Measurements from ENCODE around the gene TRIM33. TPM values are rescaled to one million over a fixed set of nuclear protein-coding genes. Genes with fewer than 3 reads are reported as not detected.

Gene TRIM33
- total and polyA plus RNA-seq, 4 donors = 5.6 to 42.8 (median 30.4) TPM

GRCh38 chr1:114547076-114547475 is 36.1 kb upstream of the TRIM33 start:
- 67 to 81% methylated on average over 1 of the region's 1 CpG for WGBS, 2 donors
- Histone ChIP-seq H3K36me3 (ENCODE audit: control insufficient read depth in 1 of 2, insufficient read depth in 2 of 2, low read length in 1 of 2) (no peaks in the 10 kb centered on the region), H3K27me3 (ENCODE audit: control insufficient read depth in 1 of 2, insufficient read depth in 2 of 2, low read length in 1 of 2) (no peaks in the 10 kb centered on the region), H3K9me3 (ENCODE audit: control insufficient read depth, low read length) (no peaks in the 10 kb centered on the region), H3K4me3 (ENCODE audit: low read length in 2 of 2) (no peak overlapping the region), H3K27ac (ENCODE audit: low read depth in 1 of 2, low read length in 2 of 2) (no peak overlapping the region), H3K4me1 (ENCODE audit: control insufficient read depth in 1 of 2, insufficient read depth in 2 of 2, low read length in 2 of 2) (no peaks in the 10 kb centered on the region)
- intact Hi-C loops (cut with DNase I) = no loop called here
- DNase-seq = no peak
- ATAC-seq (ENCODE audit: low FRiP score) = no peak

- Histone ChIP-seq H3K4me3 (ENCODE audit: low read length in 2 of 2) (no peak overlapping the region), H3K36me3 (ENCODE audit: control insufficient read depth in 1 of 2, insufficient read depth in 2 of 2, low read length in 1 of 2) (no peaks in the 10 kb centered on the region), H3K27me3 (ENCODE audit: control insufficient read depth in 1 of 2, insufficient read depth in 2 of 2, low read length in 1 of 2) (no peaks in the 10 kb centered on the region), H3K27ac (ENCODE audit: low read depth in 1 of 2, low read length in 2 of 2) (no peak overlapping the region), H3K9me3 (ENCODE audit: control insufficient read depth, low read length) (no peaks in the 10 kb centered on the region), H3K4me1 (ENCODE audit: control insufficient read depth in 1 of 2, insufficient read depth in 2 of 2, low read length in 2 of 2) (no peaks in the 10 kb centered on the region)
- intact Hi-C loops (cut with DNase I) = no loop called here
- WGBS, 2 donors = 80 to 82% methylated on average over 2 of the region's 2 CpGs
- DNase-seq = no peak
- ATAC-seq (ENCODE audit: low FRiP score) = no peak
These were observed 34.8 kb upstream of the TRIM33 start for GRCh38 chr1:114545796-114546195.

- ATAC-seq (ENCODE audit: low FRiP score) = no peak
- no peaks in the 10 kb centered on the region for H3K27me3 ChIP-seq (ENCODE audit: control insufficient read depth in 1 of 2, insufficient read depth in 2 of 2, low read length in 1 of 2)
- DNase-seq = no peak
- H3K27ac ChIP-seq (ENCODE audit: low read depth in 1 of 2, low read length in 2 of 2) = no peak overlapping the region
- no peaks in the 10 kb centered on the region for H3K4me1 ChIP-seq (ENCODE audit: control insufficient read depth in 1 of 2, insufficient read depth in 2 of 2, low read length in 2 of 2)
- intact Hi-C loops (cut with DNase I) = no loop called here
- no peaks in the 10 kb centered on the region for H3K36me3 ChIP-seq (ENCODE audit: control insufficient read depth in 1 of 2, insufficient read depth in 2 of 2, low read length in 1 of 2)
- no peaks in the 10 kb centered on the region for H3K9me3 ChIP-seq (ENCODE audit: control insufficient read depth, low read length)
- WGBS, 2 donors = 62 to 83% methylated on average over 1 of the region's 1 CpG
- no peak overlapping the region for H3K4me3 ChIP-seq (ENCODE audit: low read length in 2 of 2)
These were observed 34.3 kb upstream of the TRIM33 start for GRCh38 chr1:114545315-114545714.

GRCh38 chr1:114540821-114541220 is 29.8 kb upstream of the TRIM33 start:
- Histone ChIP-seq H3K9me3 (ENCODE audit: control insufficient read depth, low read length) (no peaks in the 10 kb centered on the region), H3K36me3 (ENCODE audit: control insufficient read depth in 1 of 2, insufficient read depth in 2 of 2, low read length in 1 of 2) (no peaks in the 10 kb centered on the region), H3K27me3 (ENCODE audit: control insufficient read depth in 1 of 2, insufficient read depth in 2 of 2, low read length in 1 of 2) (no peaks in the 10 kb centered on the region), H3K4me3 (ENCODE audit: low read length in 2 of 2) (no peak overlapping the region), H3K4me1 (ENCODE audit: control insufficient read depth in 1 of 2, insufficient read depth in 2 of 2, low read length in 2 of 2) (no peaks in the 10 kb centered on the region), H3K27ac (ENCODE audit: low read depth in 1 of 2, low read length in 2 of 2) (no peak overlapping the region)
- ATAC-seq (ENCODE audit: low FRiP score) (no peak), DNase-seq (no peak)
- WGBS, 2 donors = 42 to 62% methylated on average over 6 of the region's 6 CpGs
- intact Hi-C loops (cut with DNase I) = no loop called here

GRCh38 chr1:114540272-114540671 is 29.3 kb upstream of the TRIM33 start:
- Histone ChIP-seq H3K27me3 (ENCODE audit: control insufficient read depth in 1 of 2, insufficient read depth in 2 of 2, low read length in 1 of 2) (no peaks in the 10 kb centered on the region), H3K27ac (ENCODE audit: low read depth in 1 of 2, low read length in 2 of 2) (no peak overlapping the region), H3K9me3 (ENCODE audit: control insufficient read depth, low read length) (no peaks in the 10 kb centered on the region), H3K36me3 (ENCODE audit: control insufficient read depth in 1 of 2, insufficient read depth in 2 of 2, low read length in 1 of 2) (no peaks in the 10 kb centered on the region), H3K4me3 (ENCODE audit: low read length in 2 of 2) (no peak overlapping the region), H3K4me1 (ENCODE audit: control insufficient read depth in 1 of 2, insufficient read depth in 2 of 2, low read length in 2 of 2) (no peaks in the 10 kb centered on the region)
- ATAC-seq (ENCODE audit: low FRiP score) (no peak), DNase-seq (no peak)
- 38% methylated on average over 3 of the region's 3 CpGs for WGBS, 2 donors
- intact Hi-C loops (cut with DNase I) = no loop called here

- Histone ChIP-seq H3K27me3 (ENCODE audit: control insufficient read depth in 1 of 2, insufficient read depth in 2 of 2, low read length in 1 of 2) (no peaks in the 10 kb centered on the region), H3K36me3 (ENCODE audit: control insufficient read depth in 1 of 2, insufficient read depth in 2 of 2, low read length in 1 of 2) (no peaks in the 10 kb centered on the region), H3K4me3 (ENCODE audit: low read length in 2 of 2) (no peak overlapping the region), H3K9me3 (ENCODE audit: control insufficient read depth, low read length) (no peaks in the 10 kb centered on the region), H3K27ac (ENCODE audit: low read depth in 1 of 2, low read length in 2 of 2) (no peak overlapping the region), H3K4me1 (ENCODE audit: control insufficient read depth in 1 of 2, insufficient read depth in 2 of 2, low read length in 2 of 2) (no peaks in the 10 kb centered on the region)
- intact Hi-C loops (cut with DNase I) = no loop called here
- WGBS, 2 donors = 90 to 92% methylated on average over 7 of the region's 7 CpGs
- ATAC-seq (ENCODE audit: low FRiP score) = no peak
- DNase-seq = no peak
These were observed 25.0 kb upstream of the TRIM33 start for GRCh38 chr1:114536043-114536442.

- ATAC-seq (ENCODE audit: low FRiP score) (no peak), DNase-seq (no peak)
- no peaks in the 10 kb centered on the region for H3K36me3 ChIP-seq (ENCODE audit: control insufficient read depth in 1 of 2, insufficient read depth in 2 of 2, low read length in 1 of 2)
- H3K4me1 ChIP-seq (ENCODE audit: control insufficient read depth in 1 of 2, insufficient read depth in 2 of 2, low read length in 2 of 2) = no peaks in the 10 kb centered on the region
- no peaks in the 10 kb centered on the region for H3K9me3 ChIP-seq (ENCODE audit: control insufficient read depth, low read length)
- H3K27ac ChIP-seq (ENCODE audit: low read depth in 1 of 2, low read length in 2 of 2) = no peak overlapping the region
- 13 to 45% methylated on average over 1 of the region's 1 CpG for WGBS, 2 donors
- H3K27me3 ChIP-seq (ENCODE audit: control insufficient read depth in 1 of 2, insufficient read depth in 2 of 2, low read length in 1 of 2) = no peaks in the 10 kb centered on the region
- intact Hi-C loops (cut with DNase I) = no loop called here
- no peak overlapping the region for H3K4me3 ChIP-seq (ENCODE audit: low read length in 2 of 2)
These were observed 24.4 kb upstream of the TRIM33 start for GRCh38 chr1:114535401-114535800.

- H3K27ac ChIP-seq (ENCODE audit: low read depth in 1 of 2, low read length in 2 of 2) = no peak overlapping the region
- no peaks in the 10 kb centered on the region for H3K36me3 ChIP-seq (ENCODE audit: control insufficient read depth in 1 of 2, insufficient read depth in 2 of 2, low read length in 1 of 2)
- H3K27me3 ChIP-seq (ENCODE audit: control insufficient read depth in 1 of 2, insufficient read depth in 2 of 2, low read length in 1 of 2) = no peaks in the 10 kb centered on the region
- H3K4me1 ChIP-seq (ENCODE audit: control insufficient read depth in 1 of 2, insufficient read depth in 2 of 2, low read length in 2 of 2) = no peaks in the 10 kb centered on the region
- intact Hi-C loops (cut with DNase I) = no loop called here
- ATAC-seq (ENCODE audit: low FRiP score) (no peak), DNase-seq (no peak)
- no peak overlapping the region for H3K4me3 ChIP-seq (ENCODE audit: low read length in 2 of 2)
- no peaks in the 10 kb centered on the region for H3K9me3 ChIP-seq (ENCODE audit: control insufficient read depth, low read length)
- WGBS, 2 donors = 1 to 60% methylated on average over 1 of the region's 1 CpG
These were observed 20.1 kb upstream of the TRIM33 start for GRCh38 chr1:114531094-114531493.

- no peak for ATAC-seq (ENCODE audit: low FRiP score)
- intact Hi-C loops (cut with DNase I) = no loop called here
- Histone ChIP-seq H3K4me3 (ENCODE audit: low read length in 2 of 2) (no peak overlapping the region), H3K27me3 (ENCODE audit: control insufficient read depth in 1 of 2, insufficient read depth in 2 of 2, low read length in 1 of 2) (no peaks in the 10 kb centered on the region), H3K9me3 (ENCODE audit: control insufficient read depth, low read length) (no peaks in the 10 kb centered on the region), H3K27ac (ENCODE audit: low read depth in 1 of 2, low read length in 2 of 2) (no peak overlapping the region), H3K4me1 (ENCODE audit: control insufficient read depth in 1 of 2, insufficient read depth in 2 of 2, low read length in 2 of 2) (no peaks in the 10 kb centered on the region), H3K36me3 (ENCODE audit: control insufficient read depth in 1 of 2, insufficient read depth in 2 of 2, low read length in 1 of 2) (no peaks in the 10 kb centered on the region)
- WGBS, 2 donors = 92 to 95% methylated on average over 2 of the region's 2 CpGs
- DNase-seq = no peak
These were observed 19.2 kb upstream of the TRIM33 start for GRCh38 chr1:114530224-114530623.

All from aorta (tissue), 5 donors.